ENCODE data around the gene CEP85.
A peak's percentile ranks its signal among the peaks of the same experiment; 100 is the strongest.
"Not testable (repeated sequence)": the region's sequence is repeated elsewhere in the genome, so short reads cannot be mapped to it uniquely, and the experiment has no call there.

The CEP85 gene

DNA sequence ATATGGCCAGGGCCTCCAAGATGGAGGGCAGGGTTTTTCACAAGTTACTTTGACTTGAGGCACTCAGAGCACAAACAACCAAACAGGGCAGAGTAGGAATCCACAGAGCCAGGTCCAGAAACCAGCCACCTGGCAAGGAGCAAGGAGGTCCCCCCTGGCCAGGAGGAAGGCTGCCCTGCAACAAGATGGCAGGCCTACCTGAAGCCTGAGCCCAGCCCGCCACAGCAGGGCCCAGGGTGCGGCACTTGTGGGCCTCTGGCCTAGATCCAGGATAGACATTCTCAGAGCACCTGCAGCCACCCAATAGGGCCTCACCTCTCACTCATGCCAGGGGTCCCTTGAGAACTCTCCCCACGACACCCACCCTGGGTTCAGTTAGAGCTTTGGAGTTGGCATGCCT lies 57.4 kb downstream of the CEP85 start:
- no peak for DNase-seq

DNA sequence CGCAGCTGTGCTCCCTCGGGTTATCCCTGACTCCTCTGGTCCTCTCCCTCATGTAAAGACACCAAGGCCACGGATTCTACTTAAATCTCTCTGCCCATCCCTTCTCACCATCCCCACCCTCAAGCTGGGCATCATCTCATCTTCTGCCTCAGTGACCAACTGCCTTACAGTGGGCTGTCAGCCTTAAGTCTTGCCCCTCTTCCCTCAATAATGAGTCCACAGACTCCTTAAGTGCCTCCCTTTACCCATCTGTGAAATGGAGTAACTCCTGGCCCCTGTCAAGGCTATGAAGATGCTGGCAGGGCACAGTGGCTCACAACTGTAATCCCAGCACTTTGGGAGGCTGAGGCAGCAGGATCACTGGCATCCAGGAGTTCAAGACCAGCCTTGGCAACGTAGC lies 57.9 kb downstream of the CEP85 start:
- DNase-seq = no peak

- DNase-seq = not testable (repeated sequence)
These were observed 58.7 kb downstream of the CEP85 start for GRCh38 chr1:26292735-26293134.

GRCh38 chr1:26293911-26294463 lies 60.0 kb downstream of the CEP85 start:
- no peak for DNase-seq

DNA sequence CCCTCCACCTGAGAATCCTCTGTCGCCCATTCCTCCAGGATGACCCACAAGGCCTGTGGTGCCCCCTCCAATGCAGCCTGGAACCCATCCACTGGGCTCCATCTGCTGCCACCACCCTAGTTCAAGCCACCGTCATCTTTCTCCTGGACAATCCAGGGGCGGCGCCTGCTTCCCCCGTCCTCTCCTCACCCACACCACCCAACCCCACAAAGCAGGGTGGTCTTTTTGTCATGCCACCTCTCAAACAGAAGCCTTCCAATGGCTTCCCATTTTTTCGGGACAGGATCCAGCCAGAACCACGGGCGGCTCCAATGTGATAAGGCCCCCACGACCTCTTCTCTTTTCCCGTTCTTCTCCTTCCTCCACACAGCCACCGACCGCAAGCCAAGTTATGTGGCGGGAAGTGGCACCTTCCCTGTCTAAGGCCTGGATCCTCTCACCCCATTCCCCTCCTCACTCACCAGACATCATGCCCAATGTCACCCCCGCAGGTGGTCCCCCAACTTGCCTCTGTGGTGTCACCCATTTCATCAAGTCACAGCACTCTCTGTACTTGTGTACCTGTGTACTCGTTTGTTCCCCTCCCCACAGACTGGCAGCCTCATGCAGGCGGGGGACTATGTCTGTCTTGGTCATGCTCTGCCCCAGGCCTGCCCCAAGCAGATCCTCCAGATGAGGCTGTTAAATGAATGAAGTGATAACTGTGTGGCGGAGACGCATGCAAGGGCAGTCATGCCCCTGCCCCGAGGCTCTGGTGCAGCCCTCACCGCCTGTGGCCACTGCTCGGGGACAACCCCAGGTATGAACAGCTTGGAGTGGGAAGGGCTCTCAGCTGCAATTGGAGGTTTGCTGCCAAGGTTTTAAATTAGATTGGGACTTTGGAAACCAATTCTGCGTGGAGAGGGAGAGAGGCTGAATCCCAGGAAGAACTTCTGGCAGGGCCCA lies 61.5 kb downstream of the CEP85 start:
- DNase-seq = no peak

DNA sequence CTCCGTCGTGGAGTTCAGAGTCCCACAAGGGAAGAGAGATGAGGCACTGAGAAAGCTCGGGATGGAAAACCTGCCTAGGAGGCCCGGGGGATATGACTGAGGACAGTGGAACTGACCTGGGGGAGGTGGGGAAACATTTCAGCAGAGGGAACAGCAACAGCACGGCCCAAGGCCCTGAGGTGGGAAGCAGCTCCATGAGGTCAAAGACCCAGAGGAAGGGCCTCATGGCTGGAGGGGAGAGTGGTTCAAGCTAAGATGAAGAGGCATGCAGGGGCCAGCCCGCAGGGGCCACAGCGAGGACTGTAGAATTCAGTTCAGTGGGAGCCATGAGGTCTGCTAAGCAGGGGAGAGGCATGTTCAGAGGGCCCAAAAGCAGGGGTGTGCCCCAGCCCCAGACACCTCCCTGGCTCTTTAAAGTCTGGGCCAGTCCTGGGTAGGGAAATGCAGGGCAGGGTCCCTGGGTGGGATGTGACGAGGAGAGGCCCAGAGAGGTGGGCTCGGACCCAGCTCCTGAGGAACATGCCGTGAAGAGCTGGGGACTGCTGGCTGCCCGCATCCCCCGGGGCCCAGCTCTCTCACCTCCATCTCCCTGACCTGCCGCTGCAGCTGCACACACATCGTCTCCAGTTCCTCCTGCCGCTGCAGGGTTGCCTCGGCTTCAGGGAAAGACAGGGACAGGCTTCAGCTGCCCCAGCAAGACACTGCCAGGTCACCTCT lies 62.5 kb downstream of the CEP85 start:
- DNase-seq = no peak

DNA sequence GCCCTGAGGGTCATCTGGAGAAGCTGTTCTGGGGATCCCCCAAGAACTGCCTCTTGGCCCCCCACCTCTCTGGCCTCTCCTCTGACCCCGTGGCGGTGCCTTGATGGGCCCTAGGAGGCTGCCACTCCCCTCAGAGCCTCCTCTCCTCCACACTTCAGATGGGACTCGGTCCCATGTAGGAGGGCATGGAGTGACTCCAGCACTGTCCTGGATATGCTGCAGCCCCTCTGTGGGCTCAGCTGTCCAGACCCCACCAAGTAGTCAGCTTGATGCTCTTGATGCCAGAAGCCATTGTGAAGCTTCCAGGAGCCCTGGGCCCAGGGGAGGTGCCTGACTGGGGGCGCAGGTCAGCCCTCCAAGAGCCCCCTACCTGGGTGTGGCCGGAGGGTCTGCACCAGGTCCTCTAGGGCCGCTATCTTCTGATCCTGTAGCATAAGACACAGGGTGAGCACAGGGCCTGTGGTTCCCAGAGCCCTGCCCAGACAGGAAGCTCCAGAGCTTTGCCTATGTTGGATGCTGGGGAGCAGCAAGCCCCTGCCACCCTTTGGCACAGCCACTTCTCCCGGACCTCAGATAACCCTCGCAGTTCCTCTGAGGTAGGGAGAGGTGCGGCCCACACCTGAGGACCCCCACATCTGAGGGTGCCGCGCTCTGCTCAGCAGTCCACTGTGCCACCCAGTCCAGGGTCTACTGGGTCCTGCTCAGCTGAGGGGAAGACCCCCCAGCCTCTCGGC lies 63.2 kb downstream of the CEP85 start:
- no peak for DNase-seq

DNA sequence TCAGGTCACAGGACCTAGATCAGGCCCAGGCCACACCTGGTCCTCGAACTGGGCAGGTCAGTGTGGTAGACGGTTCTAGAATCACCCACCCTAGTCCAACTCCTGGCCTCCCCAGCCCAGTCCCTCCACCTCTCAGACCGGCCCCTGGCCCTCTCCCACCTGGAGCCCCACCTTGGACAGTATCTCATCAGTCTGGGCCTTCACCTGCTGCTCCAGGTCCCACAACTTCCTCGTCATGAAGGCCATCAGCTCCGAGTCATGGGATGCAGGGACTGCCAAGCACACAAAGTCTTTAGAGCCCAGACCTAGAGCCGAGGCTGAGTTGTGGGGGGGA lies 63.8 kb downstream of the CEP85 start:
- DNase-seq = no peak

DNA sequence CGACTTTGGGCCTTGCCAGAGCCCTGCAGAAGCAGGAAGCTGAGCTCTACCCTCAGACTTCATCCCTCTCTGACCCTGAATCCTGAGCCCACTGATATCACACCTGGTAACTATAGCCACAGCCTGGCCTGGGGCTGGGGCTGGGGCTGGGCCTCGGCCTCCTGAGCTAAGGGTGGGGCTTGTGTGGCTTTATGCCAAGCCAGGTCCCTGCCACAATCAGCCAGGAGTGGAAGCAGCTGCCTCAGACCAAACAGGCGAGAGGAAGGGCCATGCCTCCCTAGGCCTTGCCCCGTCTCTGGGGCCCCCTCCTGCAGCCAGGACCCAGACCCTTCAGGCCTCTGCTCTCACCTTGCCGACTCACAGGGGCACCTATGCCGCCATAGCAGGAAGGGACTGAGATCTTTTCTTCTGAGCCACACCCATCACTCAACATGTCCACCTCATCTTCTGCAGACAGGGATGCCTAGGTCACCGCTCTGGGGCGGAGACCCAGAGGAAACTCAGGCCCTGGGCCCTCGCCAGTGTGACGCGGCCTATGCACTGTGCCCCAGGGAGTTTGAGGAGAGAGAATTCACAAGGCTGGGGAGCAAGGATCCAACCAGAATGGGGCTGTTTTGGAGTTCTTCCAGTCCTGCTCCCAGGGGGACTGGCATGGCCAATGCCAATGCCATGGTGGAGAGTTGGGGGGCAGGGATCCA lies 66.7 kb downstream of the CEP85 start:
- DNase-seq = no peak

DNA sequence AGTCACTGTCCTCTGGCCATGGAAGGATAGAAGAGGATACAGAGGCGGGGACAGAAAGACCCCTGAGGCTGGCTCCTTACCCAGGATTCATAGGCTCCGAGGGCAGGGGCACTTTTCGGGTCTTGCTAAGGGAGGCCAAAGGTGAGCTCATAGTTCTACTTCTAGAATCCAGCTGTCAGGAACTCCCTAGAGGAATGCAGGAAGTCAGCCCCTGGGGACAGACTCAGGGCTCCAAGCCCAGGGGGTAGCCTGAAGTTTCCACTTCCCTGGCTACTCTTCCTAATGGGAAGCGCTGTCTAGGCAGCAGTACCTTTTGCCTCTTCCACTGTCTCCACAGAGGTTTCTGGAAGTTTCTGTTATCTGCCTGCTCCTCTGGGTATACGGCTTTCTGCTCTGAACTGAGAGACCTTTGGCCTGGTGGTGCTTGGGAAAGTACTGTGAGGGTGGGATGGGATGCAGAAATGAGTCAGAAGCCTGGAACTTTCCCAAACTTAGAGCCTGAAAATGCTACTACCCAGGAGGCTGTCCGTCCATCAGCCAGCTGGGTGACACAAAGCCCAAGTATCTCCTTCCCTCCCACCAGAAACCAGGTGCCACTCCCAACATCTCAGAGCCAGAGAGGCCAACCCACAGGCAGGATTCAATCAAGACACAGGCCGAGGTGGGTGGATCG lies 68.9 kb downstream of the CEP85 start:
- no peak for DNase-seq

DNA sequence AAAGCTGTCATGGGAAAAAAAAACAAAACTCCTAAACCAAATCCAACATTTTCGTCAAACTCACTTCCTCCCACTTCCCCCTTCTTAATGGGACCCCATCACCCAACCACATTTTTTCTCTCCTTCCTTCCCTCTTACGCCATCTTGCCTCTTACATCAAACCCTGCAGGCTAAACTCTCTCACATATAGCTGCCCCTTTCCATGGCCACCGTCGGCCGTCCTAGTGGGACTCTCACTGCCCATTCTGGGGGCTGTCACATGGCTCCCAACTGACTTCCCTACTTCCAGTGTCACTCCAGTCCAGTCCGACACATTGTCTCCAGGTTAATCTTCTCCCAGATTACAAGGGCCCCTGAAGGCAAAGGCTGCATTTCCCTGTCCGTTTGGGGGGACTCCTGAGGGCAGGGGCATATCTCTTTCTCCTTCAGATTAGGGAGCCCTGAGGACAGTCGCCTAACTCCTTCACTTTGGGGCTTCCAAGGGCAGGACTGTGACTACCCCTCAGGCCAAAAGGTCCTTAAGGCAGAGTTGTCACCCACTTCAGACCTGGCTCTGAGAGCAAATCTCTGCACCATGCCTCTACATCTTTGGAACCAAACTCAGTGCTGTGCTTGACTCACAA lies 71.8 kb downstream of the CEP85 start:
- no peak for DNase-seq

GRCh38 chr1:26306290-26307229 lies 72.6 kb downstream of the CEP85 start, which contains the start of gene UBXN11:
TSS of gene UBXN11 (minus strand) at chr1:26306636. CDS start at chr1:26302883, 3,753 bp downstream.
- DNase-seq = peak; percentile 55

DNA sequence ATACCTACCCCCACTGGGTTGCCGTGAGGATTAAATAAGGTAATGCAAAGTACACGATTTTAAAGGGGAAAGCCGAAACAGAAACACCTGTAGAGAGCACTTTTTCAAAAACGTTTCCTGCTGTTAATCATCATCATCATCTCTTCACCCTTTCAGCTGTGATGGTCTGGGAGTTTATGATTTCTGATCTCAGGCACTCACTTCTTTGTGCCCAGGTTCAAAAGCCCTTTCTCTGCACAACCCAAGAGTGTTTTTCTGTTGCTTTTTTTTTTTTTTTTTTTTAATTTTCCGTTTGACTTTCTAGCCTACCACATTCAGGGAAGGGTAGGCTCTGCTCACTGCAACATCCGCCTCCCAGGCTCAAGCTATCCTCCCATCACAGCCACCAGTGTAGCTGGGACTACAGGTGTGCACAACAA lies 73.4 kb downstream of the CEP85 start:
- no peak for DNase-seq

- not testable (repeated sequence) for DNase-seq
These were observed 74.2 kb downstream of the CEP85 start for GRCh38 chr1:26307966-26308899.

DNA sequence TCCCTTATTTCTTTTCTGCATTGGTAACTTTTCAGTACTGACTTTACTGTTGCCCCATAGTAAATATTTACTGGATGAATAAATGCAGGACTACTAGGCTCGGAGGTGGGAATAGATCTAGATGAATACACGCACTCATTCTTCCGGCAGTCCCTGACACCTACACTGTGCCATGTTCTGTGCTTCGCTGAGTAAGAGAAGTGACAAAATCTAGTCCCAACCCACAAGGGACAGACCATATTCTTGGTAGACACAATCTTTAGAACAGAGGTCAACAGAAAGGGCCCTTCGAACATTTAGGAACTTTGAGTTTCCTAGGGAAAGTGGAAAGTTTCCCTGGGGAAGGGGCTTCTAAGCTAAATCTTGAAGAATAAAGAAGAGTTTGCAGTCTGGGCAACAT lies 80.5 kb downstream of the CEP85 start:
- DNase-seq = no peak

DNA sequence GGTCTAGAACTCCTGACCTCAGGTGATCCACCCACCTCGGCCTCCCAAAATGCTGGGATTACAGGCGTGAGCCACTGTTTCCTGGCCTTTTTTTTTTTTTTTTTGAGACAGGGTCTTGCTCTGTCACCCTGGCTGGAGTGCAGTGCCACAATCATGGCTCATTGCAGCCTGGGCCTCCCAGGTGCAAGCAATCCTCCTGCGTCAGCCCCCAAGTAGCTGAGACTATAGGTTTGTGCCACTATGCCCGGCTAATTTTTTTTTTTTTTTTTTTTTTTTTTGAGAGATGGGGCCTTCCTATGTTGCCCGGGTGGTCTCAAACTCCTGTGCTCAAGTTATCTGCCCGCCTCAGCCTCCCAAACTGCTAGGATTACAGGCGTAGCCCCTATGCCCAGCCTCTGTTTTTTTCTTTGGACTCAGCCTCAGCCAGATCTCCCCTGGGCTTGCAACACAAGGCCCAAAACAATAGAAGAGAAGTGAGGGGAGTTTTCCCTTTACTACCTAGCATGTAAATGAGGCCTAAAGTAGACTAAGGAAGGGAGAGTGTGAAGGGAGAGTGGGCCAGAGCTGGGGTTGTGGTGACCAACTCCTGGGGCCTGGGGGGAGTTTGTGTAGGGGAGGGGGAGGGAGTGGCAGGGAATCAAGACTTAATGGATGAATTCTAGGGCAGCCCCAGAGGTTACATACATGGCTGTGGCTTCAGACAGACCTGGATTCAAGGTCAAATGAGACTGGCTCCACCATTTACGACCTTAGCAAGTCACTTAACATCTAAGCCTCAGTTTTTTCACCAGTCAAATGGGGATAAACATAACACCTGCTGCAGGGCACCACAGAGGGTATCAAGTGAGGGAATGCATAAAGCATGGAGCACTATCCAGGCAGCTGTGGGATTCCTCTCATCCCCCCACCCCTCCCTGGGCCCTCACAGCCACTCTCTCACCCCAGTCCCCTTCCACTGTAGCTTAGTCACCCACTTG lies 82.2 kb downstream of the CEP85 start:
- no peak for DNase-seq

- no peak for DNase-seq
These were observed 83.1 kb downstream of the CEP85 start for GRCh38 chr1:26317146-26317545.
